HK-2 (cell line): ENCODE measurements around the gene FAM135A.
"Not testable (repeated sequence)": the region's sequence is repeated elsewhere in the genome, so short reads cannot be mapped to it uniquely, and the experiment has no call there.

Experiments
- DNase-seq: peaks from one replicate; pipeline ENCODE4 v3.0.0-alpha.2; 2018; ENCODE audit not compliant: unreplicated experiment

The FAM135A gene

GRCh38 chr6:70547905-70548304, 134.6 kb downstream of the FAM135A start:
- no peak for DNase-seq

GRCh38 chr6:70549327-70549726, 136.0 kb downstream of the FAM135A start:
- DNase-seq = no peak

- DNase-seq = no peak
Measured at GRCh38 chr6:70551566-70551965, 138.3 kb downstream of the FAM135A start.

- not testable (repeated sequence) for DNase-seq
Measured at GRCh38 chr6:70552286-70552940, 139.1 kb downstream of the FAM135A start.

GRCh38 chr6:70552974-70553373, 139.7 kb downstream of the FAM135A start:
- DNase-seq = no peak

GRCh38 chr6:70557998-70558397, 144.7 kb downstream of the FAM135A start:
- no peak for DNase-seq

GRCh38 chr6:70562401-70562800, 149.1 kb downstream of the FAM135A start:
- DNase-seq = not testable (repeated sequence)

GRCh38 chr6:70563530-70563929, 150.2 kb downstream of the FAM135A start:
- DNase-seq = no peak

GRCh38 chr6:70566751-70567382, 153.6 kb downstream of the FAM135A start, which contains the start of gene SDHAF4:
Gene SDHAF4 (plus strand): TSS chr6:70566930. CDS start chr6:70566941, 11 bp downstream.
- DNase-seq = peak; percentile 93

- DNase-seq = no peak
Measured at GRCh38 chr6:70574643-70575042, 161.3 kb downstream of the FAM135A start.

- no peak for DNase-seq
Measured at GRCh38 chr6:70575899-70576495, 162.7 kb downstream of the FAM135A start.

GRCh38 chr6:70586114-70586513, 172.8 kb downstream of the FAM135A start:
- no peak for DNase-seq

- no peak for DNase-seq
Measured at GRCh38 chr6:70590400-70590799, 177.1 kb downstream of the FAM135A start.

- no peak for DNase-seq
Measured at GRCh38 chr6:70592391-70593117, 179.2 kb downstream of the FAM135A start.

GRCh38 chr6:70593118-70593486, 179.8 kb downstream of the FAM135A start:
- DNase-seq = no peak

GRCh38 chr6:70599187-70599586, 185.9 kb downstream of the FAM135A start:
- no peak for DNase-seq

GRCh38 chr6:70601014-70601413, 187.7 kb downstream of the FAM135A start:
- DNase-seq = no peak

- no peak for DNase-seq
Measured at GRCh38 chr6:70604254-70604653, 190.9 kb downstream of the FAM135A start.

GRCh38 chr6:70607371-70607770, 194.1 kb downstream of the FAM135A start:
- DNase-seq = not testable (repeated sequence)

- not testable (repeated sequence) for DNase-seq
Measured at GRCh38 chr6:70609181-70609580, 195.9 kb downstream of the FAM135A start.
